HepG2 (cell line): ENCODE measurements around the gene PIN4. TPM values are rescaled to one million over a fixed set of nuclear protein-coding genes. Genes with fewer than 3 reads are reported as not detected.

Experiments used
- ARID4A ChIP-seq: sonication (generic); formaldehyde crosslinking; IDR thresholded peaks from 2 replicates; pipeline ENCODE4 v1.5.0; 2020; ENCODE audit warnings: mild to moderate bottlenecking, missing genetic modification reagents, borderline replicate concordance
- ATF4 ChIP-seq, 2 experiments: fragments of 450-650 bp in 1 of 2; sonication (generic) in 1 of 2; formaldehyde crosslinking; IDR thresholded peaks; 2 replicates each; pipeline versions ENCODE4 v1.5.0 to v1.8.0; 2020 to 2022; ENCODE audit warnings: mild to moderate bottlenecking in 1 of 2, missing genetic modification reagents in 1 of 2
- EP300 ChIP-seq, 3 experiments: sonication (generic) in 1 of 3; formaldehyde crosslinking in 1 of 3; IDR thresholded peaks; 2 replicates each; pipeline versions ENCODE4 v1.5.1 to v1.6.1; 2011 to 2020; ENCODE audit warnings: low read depth in 2 of 3, low read length in 2 of 3, borderline replicate concordance in 1 of 3, improper control_type of control experiment in 1 of 3, mild to moderate bottlenecking in 1 of 3, missing genetic modification reagents in 1 of 3, moderate library complexity in 1 of 3
- FOXO4 ChIP-seq: sonication (generic); formaldehyde crosslinking; conservative IDR thresholded peaks from 2 replicates; pipeline ENCODE4 v1.8.1; 2023; ENCODE audit warnings: missing genetic modification reagents
- HMGXB4 ChIP-seq, 2 experiments: sonication (generic) in 1 of 2; formaldehyde crosslinking in 1 of 2; IDR thresholded peaks; 2 replicates each; pipeline versions ENCODE4 v1.4.0 to v1.6.1; 2018 to 2020; ENCODE audit warnings: missing genetic modification reagents in 2 of 2, borderline replicate concordance in 1 of 2, low read depth in 1 of 2, mild to moderate bottlenecking in 1 of 2, missing biosample characterization in 1 of 2
- PATZ1 ChIP-seq: sonication (generic); formaldehyde crosslinking; IDR thresholded peaks from 2 replicates; pipeline ENCODE4 v1.4.0; 2020; ENCODE audit warnings: missing genetic modification reagents
- REPIN1 ChIP-seq: sonication (generic); formaldehyde crosslinking; IDR thresholded peaks from 2 replicates; pipeline ENCODE4 v1.8.0; 2022; ENCODE audit warnings: missing genetic modification reagents, low read depth, mild to moderate bottlenecking, borderline replicate concordance
- TRAFD1 ChIP-seq: sonication (generic); formaldehyde crosslinking; IDR thresholded peaks from 2 replicates; pipeline ENCODE4 v1.5.1; 2020; ENCODE audit warnings: missing genetic modification reagents, mild to moderate bottlenecking, borderline replicate concordance
- ZBTB20 ChIP-seq: sonication (generic); formaldehyde crosslinking; IDR thresholded peaks from 2 replicates; pipeline ENCODE4 v1.8.1; 2023; ENCODE audit warnings: missing genetic modification reagents, low read depth, mild to moderate bottlenecking, borderline replicate concordance
- ZNF232 ChIP-seq: sonication (generic); formaldehyde crosslinking; IDR thresholded peaks from 2 replicates; pipeline ENCODE4 v1.4.0; 2020; ENCODE audit warnings: missing genetic modification reagents, borderline replicate concordance
- ZNF776 ChIP-seq: sonication (generic); formaldehyde crosslinking; IDR thresholded peaks from 2 replicates; pipeline ENCODE4 v1.4.0; 2020; ENCODE audit warnings: mild to moderate bottlenecking, missing genetic modification reagents
- polyA plus RNA-seq, 8 experiments: library from polyadenylated mRNA; depleted of rRNA in 3 of 8; stranded (reverse) in 7 of 8; unstranded in 1 of 8; fragments of >200 nt; fragmentation: Illumina TruSeq in 4 of 8; extraction: Trizol in 4 of 8; gene quantifications; 2 replicates each; pipeline versions ENCODE4 v1.2.1 to v1.2.3, GENCODE V29; 2011 to 2016; ENCODE audit warnings: low read depth in 4 of 8, missing spikeins in 1 of 8, mixed read lengths in 1 of 8; ENCODE audit not compliant: insufficient read depth in 1 of 8
- total RNA-seq, 5 experiments: library from RNA; depleted of rRNA; stranded (reverse); fragments of >200 nt; fragmentation: Illumina TruSeq; extraction: Trizol; gene quantifications; 2 replicates each; pipeline ENCODE4 v1.2.3, GENCODE V29; 2016; ENCODE audit warnings: low read depth in 1 of 5

PIN4 gene
- total and polyA plus RNA-seq, 2 of the 13 experiments (the other 11 are each of a cell fraction or from before 2014, with no cell fraction given), result 12.6 to 29.5 TPM

- TF ChIP-seq ATF4 (CRISPR knock-in tag; IDR thresholded peaks at IDR 0.05) (no peak), ZNF776 (no peak), PATZ1 (no peak), TRAFD1 (CRISPR knock-in tag) (no peak), HMGXB4 (CRISPR knock-in tag; IDR thresholded peaks at IDR 0.05; ENCODE audit: borderline replicate concordance in 1 of 2, low read depth in 1 of 2) (no peak), ARID4A (CRISPR knock-in tag) (no peak), FOXO4 (CRISPR knock-in tag) (no peak), REPIN1 (CRISPR knock-in tag) (no peak), ZBTB20 (CRISPR knock-in tag) (no peak), EP300 (IDR thresholded peaks at IDR 0.05; ENCODE audit: low read depth in 2 of 2, low read length in 2 of 2) (no peak), EP300 (CRISPR knock-in tag; IDR thresholded peaks at IDR 0.05; ENCODE audit: borderline replicate concordance) (no peak), ZNF232 (no peak)
These were observed 40.1 kb upstream of the PIN4 start (continued) for GRCh38 chrX:72141372-72142004.
